Stimulated activated CD8-positive, alpha-beta memory T cell treated with anti-CD3 and anti-CD28 coated beads, Interleukin-4, amount 100 ng/mL, for 4 hours (primary cell): ENCODE data around the gene MRPL51.
A peak's percentile ranks its signal among the peaks of the same experiment; 100 is the strongest.
"Not testable (repeated sequence)": the region's sequence is repeated elsewhere in the genome, so short reads cannot be mapped to it uniquely, and the experiment has no call there.

Experiments
- DNase-seq, 2 donors: peaks; one replicate each; pipeline ENCODE4 v3.0.0-alpha.2; 2020; ENCODE audit warnings: low read depth in 2 of 2, low spot score in 1 of 2

Gene MRPL51

GRCh38 chr12:6532051-6532926 is 39.2 kb upstream of the MRPL51 start:
- DNase-seq = peak; percentile 69 to 84

- no peak for DNase-seq
These were observed 37.7 kb upstream of the MRPL51 start for GRCh38 chr12:6530576-6531260.

- no peak for DNase-seq
These were observed 36.3 kb upstream of the MRPL51 start for GRCh38 chr12:6529291-6529737.

GRCh38 chr12:6528539-6529235 is 35.6 kb upstream of the MRPL51 start:
- no peak for DNase-seq

GRCh38 chr12:6527711-6528110 is 34.6 kb upstream of the MRPL51 start:
- DNase-seq = no peak

GRCh38 chr12:6526766-6527525 is 33.9 kb upstream of the MRPL51 start:
- no peak for DNase-seq

GRCh38 chr12:6526201-6526600 is 33.1 kb upstream of the MRPL51 start:
- DNase-seq = no peak

- no peak for DNase-seq
These were observed 31.6 kb upstream of the MRPL51 start for GRCh38 chr12:6524648-6525047.

- no peak for DNase-seq
These were observed 30.6 kb upstream of the MRPL51 start for GRCh38 chr12:6523708-6524107.

GRCh38 chr12:6522193-6522592 is 29.1 kb upstream of the MRPL51 start:
- no peak for DNase-seq

GRCh38 chr12:6520186-6520585 is 27.1 kb upstream of the MRPL51 start:
- DNase-seq = no peak

- no peak for DNase-seq
These were observed 15.0 kb upstream of the MRPL51 start for GRCh38 chr12:6508087-6508486.

- no peak for DNase-seq
These were observed 14.3 kb upstream of the MRPL51 start for GRCh38 chr12:6507102-6507998.

- no peak for DNase-seq
These were observed 7.4 kb upstream of the MRPL51 start for GRCh38 chr12:6500466-6500865.

- not testable (repeated sequence) for DNase-seq
These were observed 4.2 kb upstream of the MRPL51 start for GRCh38 chr12:6497291-6497690.

GRCh38 chr12:6494968-6495367 is 1.9 kb upstream of the MRPL51 start:
- DNase-seq = no peak

- DNase-seq = no peak
These were observed 1.2 kb upstream of the MRPL51 start for GRCh38 chr12:6494258-6494743.

GRCh38 chr12:6493497-6494257 is 615 bp upstream of the MRPL51 start, which contains the start of gene NCAPD2:
TSS of gene NCAPD2 (plus strand) at chr12:6494102. CDS start at chr12:6495099, 997 bp downstream.
- peak; percentile 82 to 86 for DNase-seq

- not testable (repeated sequence) for DNase-seq
These were observed 2.4 kb downstream of the MRPL51 start for GRCh38 chr12:6490673-6491072.
